ENCODE measurements around the gene HLF. TPM values are rescaled to one million over a fixed set of nuclear protein-coding genes. Genes with fewer than 3 reads are reported as not detected.

The HLF gene
- total and polyA plus RNA-seq, 2 donors (not counting 3 experiments of a cell fraction or from before 2014, with no cell fraction given), result not detected

DNA sequence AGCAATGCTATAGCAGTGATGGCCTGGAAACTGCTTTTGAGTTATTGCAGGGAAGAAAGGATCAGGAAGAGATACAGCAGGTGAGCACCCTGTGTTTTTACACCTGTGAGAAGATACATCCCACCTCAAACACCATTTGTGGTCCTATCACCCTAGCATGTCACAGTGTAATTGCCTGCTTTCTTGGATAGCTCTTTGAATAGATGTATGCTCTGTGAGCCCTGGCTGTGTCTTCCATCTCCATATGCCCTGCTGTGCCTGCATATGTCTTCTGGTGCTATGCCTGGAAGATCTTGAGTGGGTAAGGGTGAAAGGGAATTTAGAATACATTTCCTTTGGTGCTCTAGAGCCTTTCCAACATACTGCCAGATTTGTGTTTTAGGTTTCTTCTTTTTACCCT lies 15.5 kb downstream of the HLF start:
- Histone ChIP-seq H2AFZ (ENCODE audit: low read depth, low read length) (no peak overlapping the region), H3K4me1 (ENCODE audit: control insufficient read depth, extremely low read depth, insufficient read depth, low read length) (no peaks in the 10 kb centered on the region), H3K4me3 (replicated peaks in 1 of 3; ENCODE audit: insufficient read depth in 1 of 3, low read depth in 1 of 3, low read length in 3 of 3) (no peak overlapping the region), H3K4me2 (ENCODE audit: insufficient read depth, low read length) (no peak overlapping the region), H3K79me2 (ENCODE audit: control insufficient read depth, insufficient read depth, low read length) (no peaks in the 10 kb centered on the region), H3K9me3 (replicated peaks; ENCODE audit: control insufficient read depth, insufficient read depth, low read length) (no peaks in the 10 kb centered on the region), H3K36me3 (ENCODE audit: control insufficient read depth in 2 of 2, extremely low read depth in 1 of 2, insufficient read depth in 2 of 2, low read length in 2 of 2) (no peaks in the 10 kb centered on the region), H3K27ac (ENCODE audit: insufficient read depth, low read depth, low read length) (no peak overlapping the region), H4K20me1 (replicated peaks; ENCODE audit: control insufficient read depth, extremely low read depth, insufficient read depth, low read length) (no peaks in the 10 kb centered on the region), H3K9me1 (replicated peaks; ENCODE audit: control insufficient read depth, extremely low read depth, insufficient read depth, low read length) (no peaks in the 10 kb centered on the region), H3K9ac (replicated peaks; ENCODE audit: extremely low read depth, insufficient read depth, low read length) (no peak overlapping the region), H3K27me3 (ENCODE audit: control insufficient read depth in 2 of 2, insufficient read depth in 2 of 2, low read length in 2 of 2) (peaks cover 0 to 3% of the 10 kb centered on the region in 2 experiments)
- BruUV-seq (replicated peaks), result no TSS peak
- ChIA-PET POLR2A (no interaction called here), CTCF (no interaction called here)
- intact Hi-C loops (cut with micrococcal nuclease) (no loop called here), dilution Hi-C loops (cut with MboI; ENCODE audit: extremely low pct_ligation_motif_present, low sequenced_read_pairs) (no loop called here)
- DNase-seq (ENCODE audit: low read depth, low spot score) (no peak), FAIRE-seq (no peak)
- TF ChIP-seq GATA2 (IDR thresholded peaks at IDR 0.05; ENCODE audit: insufficient read depth, insufficient read length, low read depth, low read length) (no peak), JUN (IDR thresholded peaks at IDR 0.05; ENCODE audit: borderline replicate concordance, insufficient read depth, insufficient read length, low read depth) (no peak), POLR2A (IDR thresholded peaks at IDR 0.05; ENCODE audit: low read depth, low read length) (no peak), FOS (IDR thresholded peaks at IDR 0.05; ENCODE audit: borderline replicate concordance, insufficient read depth, low read length) (no peak), POLR2AphosphoS5 (IDR thresholded peaks at IDR 0.05; ENCODE audit: insufficient read depth, low read depth, low read length) (no peak), MYC (IDR thresholded peaks at IDR 0.05; ENCODE audit: low read depth, low read length) (no peak), EZH2 (IDR thresholded peaks at IDR 0.05; ENCODE audit: borderline replicate concordance, low read depth, low read length, severe bottlenecking) (no peak)
- TF ChIP-seq, protein P1, sequence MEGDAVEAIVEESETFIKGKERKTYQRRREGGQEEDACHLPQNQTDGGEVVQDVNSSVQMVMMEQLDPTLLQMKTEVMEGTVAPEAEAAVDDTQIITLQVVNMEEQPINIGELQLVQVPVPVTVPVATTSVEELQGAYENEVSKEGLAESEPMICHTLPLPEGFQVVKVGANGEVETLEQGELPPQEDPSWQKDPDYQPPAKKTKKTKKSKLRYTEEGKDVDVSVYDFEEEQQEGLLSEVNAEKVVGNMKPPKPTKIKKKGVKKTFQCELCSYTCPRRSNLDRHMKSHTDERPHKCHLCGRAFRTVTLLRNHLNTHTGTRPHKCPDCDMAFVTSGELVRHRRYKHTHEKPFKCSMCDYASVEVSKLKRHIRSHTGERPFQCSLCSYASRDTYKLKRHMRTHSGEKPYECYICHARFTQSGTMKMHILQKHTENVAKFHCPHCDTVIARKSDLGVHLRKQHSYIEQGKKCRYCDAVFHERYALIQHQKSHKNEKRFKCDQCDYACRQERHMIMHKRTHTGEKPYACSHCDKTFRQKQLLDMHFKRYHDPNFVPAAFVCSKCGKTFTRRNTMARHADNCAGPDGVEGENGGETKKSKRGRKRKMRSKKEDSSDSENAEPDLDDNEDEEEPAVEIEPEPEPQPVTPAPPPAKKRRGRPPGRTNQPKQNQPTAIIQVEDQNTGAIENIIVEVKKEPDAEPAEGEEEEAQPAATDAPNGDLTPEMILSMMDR (IDR thresholded peaks at IDR 0.05; ENCODE audit: extremely low read depth in 1 of 2, insufficient read depth in 1 of 2, low read depth in 1 of 2, low read length in 2 of 2), result no peak
- TF ChIP-seq, protein P2, sequence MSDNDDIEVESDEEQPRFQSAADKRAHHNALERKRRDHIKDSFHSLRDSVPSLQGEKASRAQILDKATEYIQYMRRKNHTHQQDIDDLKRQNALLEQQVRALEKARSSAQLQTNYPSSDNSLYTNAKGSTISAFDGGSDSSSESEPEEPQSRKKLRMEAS (IDR thresholded peaks at IDR 0.05; ENCODE audit: insufficient read depth, insufficient read length), result no peak

Data from endothelial cell of umbilical vein (primary cell).